Upper lobe of left lung (tissue), 6 donors: ENCODE data around the gene TBP. TPM values are rescaled to one million over a fixed set of nuclear protein-coding genes. Genes with fewer than 3 reads are reported as not detected.

Experiments used
- ATAC-seq, 2 donors: fragments of 200-7000 bp; cut with Tn5 transposase; one replicate each; pipeline ENCODE4 v1.9.1; 2022; ENCODE audit warnings: mild to moderate bottlenecking in 2 of 2, moderate library complexity in 2 of 2; ENCODE audit not compliant: low FRiP score in 2 of 2
- DNase-seq, 2 donors: peaks; one replicate each; pipeline ENCODE4 v3.0.0-alpha.2; 2019 to 2020
- H3K27ac ChIP-seq, 4 donors: fragments of 200-600 bp; sonication (generic); one replicate each; pipeline ENCODE4 v1.5.1; 2016 to 2019
- H3K27me3 ChIP-seq, 4 donors: fragments of 200-600 bp; sonication (generic); one replicate each; pipeline ENCODE4 v1.5.1; 2017 to 2019
- H3K36me3 ChIP-seq, 4 donors: fragments of 200-600 bp; sonication (generic); one replicate each; pipeline ENCODE4 v1.5.1; 2016 to 2019
- H3K4me1 ChIP-seq, 4 donors: fragments of 200-600 bp; sonication (generic); one replicate each; pipeline ENCODE4 v1.5.1; 2018 to 2019
- H3K4me3 ChIP-seq, 4 donors: fragments of 200-600 bp; sonication (generic); one replicate each; pipeline ENCODE4 v1.5.1; 2017 to 2019; ENCODE audit warnings: mild to moderate bottlenecking in 2 of 4, moderate library complexity in 1 of 4
- H3K9me3 ChIP-seq, 4 donors: fragments of 200-600 bp; sonication (generic); one replicate each; pipeline ENCODE4 v1.5.1; 2018 to 2019
- EP300 ChIP-seq, 4 donors: sonication (generic); formaldehyde crosslinking; IDR thresholded peaks; one replicate each; pipeline ENCODE4 v1.5.1; 2017; ENCODE audit warnings: antibody characterized with exemption in 4 of 4, control low read depth in 2 of 4
- POLR2A ChIP-seq, 4 donors: fragments of 450-650 bp; IDR thresholded peaks; one replicate each; pipeline ENCODE4 v1.5.1; 2016 to 2017; ENCODE audit warnings: antibody characterized with exemption in 4 of 4, mild to moderate bottlenecking in 2 of 4
- POLR2AphosphoS5 ChIP-seq, 2 donors: sonication (generic); formaldehyde crosslinking; IDR thresholded peaks; one replicate each; pipeline ENCODE4 v1.5.1; 2017; ENCODE audit warnings: antibody characterized with exemption in 2 of 2
- WGBS, 2 donors: methylation state at CpG; one replicate each; pipeline ENCODE4 v1.1.5; 2017 to 2018; 5-methylcytosine and 5-hydroxymethylcytosine counted together
- total RNA-seq, 6 donors: library from RNA; depleted of rRNA in 4 of 6; stranded (reverse); fragments of >200 nt in 4 of 6; gene quantifications; one replicate each; pipeline versions ENCODE4 v1.1.0 to v1.2.1, GENCODE V29; 2016 to 2021
- TF ChIP-seq, protein P1 (sequence below), 6 experiments: fragments of 450-650 bp in 4 of 6; fragments of 200-600 bp in 2 of 6; sonication (generic) in 2 of 6; IDR thresholded peaks; one replicate each; pipeline ENCODE4 v1.5.1; 2016 to 2019; ENCODE audit warnings: antibody characterized with exemption in 6 of 6
- donor health status: DM: no; HTN: no; CAD: no; lungs with moderate emphysema.
- donor health status: DM: no; HTN: yes; CAD: no; lungs with severe emphysema.

TBP gene
- total RNA-seq, 6 donors from 2014 or later = 13.8 to 59.7 (median 16.9) TPM

DNA sequence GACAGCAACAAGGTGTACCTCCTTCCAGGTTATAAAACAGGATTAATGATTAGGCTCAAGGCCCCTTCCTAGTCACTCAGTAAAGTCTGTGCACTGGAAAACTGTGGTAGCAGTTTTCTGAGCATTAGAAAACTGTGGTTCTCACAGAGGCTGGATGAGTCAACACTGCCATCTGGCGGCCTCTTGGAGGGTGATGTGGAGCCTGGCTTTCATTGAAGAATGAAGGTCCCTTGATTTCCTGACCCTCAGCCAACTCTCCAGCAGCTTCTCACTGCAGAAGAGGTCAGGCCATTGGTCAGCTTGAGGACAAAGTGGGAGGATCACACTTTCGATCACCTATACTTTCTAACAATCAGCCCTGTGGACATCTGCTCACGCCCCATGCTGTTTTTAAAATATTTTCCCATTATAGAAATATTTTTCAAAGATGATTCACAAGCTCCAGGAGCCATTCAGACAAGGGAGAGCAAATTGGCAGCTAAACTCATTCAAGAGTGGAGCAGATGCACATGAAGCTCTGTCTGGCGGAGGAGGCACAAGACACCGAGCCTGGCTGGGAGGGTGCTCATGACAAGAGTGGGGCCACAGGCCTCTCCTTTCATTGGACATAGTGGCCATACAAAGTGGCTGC is 24.2 kb upstream of the TBP start:
- Histone ChIP-seq H3K36me3 (peaks cover 10 to 33% (median 20%) of the 10 kb centered on the region in 4 donors), H3K27ac (no peak overlapping the region), H3K9me3 (no peaks in the 10 kb centered on the region), H3K4me1 (peaks cover 0 to 4% (median 2%) of the 10 kb centered on the region in 4 donors), H3K27me3 (no peaks in the 10 kb centered on the region), H3K4me3 (no peak overlapping the region)
- 53 to 57% methylated on average over 5 of the region's 5 CpGs for WGBS, 2 donors
- DNase-seq (peak in 1 of 2 donors; percentile 64), ATAC-seq (peak; percentile 64 to 84)
- no peak for TF ChIP-seq POLR2AphosphoS5 (IDR thresholded peaks at IDR 0.05)
- TF ChIP-seq, protein P1, sequence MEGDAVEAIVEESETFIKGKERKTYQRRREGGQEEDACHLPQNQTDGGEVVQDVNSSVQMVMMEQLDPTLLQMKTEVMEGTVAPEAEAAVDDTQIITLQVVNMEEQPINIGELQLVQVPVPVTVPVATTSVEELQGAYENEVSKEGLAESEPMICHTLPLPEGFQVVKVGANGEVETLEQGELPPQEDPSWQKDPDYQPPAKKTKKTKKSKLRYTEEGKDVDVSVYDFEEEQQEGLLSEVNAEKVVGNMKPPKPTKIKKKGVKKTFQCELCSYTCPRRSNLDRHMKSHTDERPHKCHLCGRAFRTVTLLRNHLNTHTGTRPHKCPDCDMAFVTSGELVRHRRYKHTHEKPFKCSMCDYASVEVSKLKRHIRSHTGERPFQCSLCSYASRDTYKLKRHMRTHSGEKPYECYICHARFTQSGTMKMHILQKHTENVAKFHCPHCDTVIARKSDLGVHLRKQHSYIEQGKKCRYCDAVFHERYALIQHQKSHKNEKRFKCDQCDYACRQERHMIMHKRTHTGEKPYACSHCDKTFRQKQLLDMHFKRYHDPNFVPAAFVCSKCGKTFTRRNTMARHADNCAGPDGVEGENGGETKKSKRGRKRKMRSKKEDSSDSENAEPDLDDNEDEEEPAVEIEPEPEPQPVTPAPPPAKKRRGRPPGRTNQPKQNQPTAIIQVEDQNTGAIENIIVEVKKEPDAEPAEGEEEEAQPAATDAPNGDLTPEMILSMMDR (IDR thresholded peaks at IDR 0.05) = peak; percentile 58 to 79 (median 74)

- Histone ChIP-seq H3K4me1 (no peaks in the 10 kb centered on the region), H3K27ac (no peak overlapping the region)
These were observed 21.2 kb upstream of the TBP start for GRCh38 chr6:170532867-170533488.

DNA sequence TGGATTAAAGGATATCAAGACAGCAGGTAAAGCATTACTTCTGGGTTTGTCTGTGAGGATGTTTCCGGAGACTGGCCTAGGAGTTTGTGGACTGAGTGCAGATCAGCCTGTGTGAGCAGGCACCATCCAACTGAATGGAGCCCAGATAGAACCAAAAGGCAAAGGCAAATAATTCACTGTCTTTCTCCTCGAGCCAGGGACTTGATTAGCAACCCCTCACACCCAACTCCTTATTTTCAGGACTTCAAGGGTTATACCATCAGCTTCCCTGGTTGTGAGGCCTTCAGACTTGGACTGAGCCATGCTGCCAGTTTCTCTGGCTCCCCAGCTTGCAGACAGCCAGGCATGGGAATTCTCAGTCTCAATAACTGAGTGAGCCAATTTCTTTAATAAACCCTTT is 20.4 kb upstream of the TBP start:
- 76 to 91% methylated on average over 2 of the region's 2 CpGs for WGBS, 2 donors
- Histone ChIP-seq H3K27me3 (no peaks in the 10 kb centered on the region), H3K9me3 (no peaks in the 10 kb centered on the region), H3K27ac (no peak overlapping the region), H3K4me1 (no peaks in the 10 kb centered on the region), H3K36me3 (peaks cover 34 to 71% (median 56%) of the 10 kb centered on the region in 4 donors), H3K4me3 (no peak overlapping the region)
- ATAC-seq (no peak), DNase-seq (no peak)
- TF ChIP-seq POLR2A (IDR thresholded peaks at IDR 0.05) = no peak
- TF ChIP-seq EP300 (IDR thresholded peaks at IDR 0.05) = no peak
- TF ChIP-seq, protein P1 (IDR thresholded peaks at IDR 0.05) = no peak
- no peak for TF ChIP-seq POLR2AphosphoS5 (IDR thresholded peaks at IDR 0.05)

More at GRCh38 chr6:170532867-170533488, 21.2 kb upstream of the TBP start:
- Histone ChIP-seq H3K36me3 (peaks cover 26 to 63% (median 49%) of the 10 kb centered on the region in 4 donors), H3K27me3 (no peaks in the 10 kb centered on the region), H3K9me3 (no peaks in the 10 kb centered on the region), H3K4me3 (no peak overlapping the region)
- TF ChIP-seq POLR2A (IDR thresholded peaks at IDR 0.05) = no peak
- TF ChIP-seq, protein P1 (IDR thresholded peaks at IDR 0.05) = no peak
- no peak for TF ChIP-seq EP300 (IDR thresholded peaks at IDR 0.05)
- TF ChIP-seq POLR2AphosphoS5 (IDR thresholded peaks at IDR 0.05) = no peak
- 84 to 89% methylated on average over 6 to 7 of the region's 7 CpGs for WGBS, 2 donors
- DNase-seq (no peak), ATAC-seq (no peak)

DNA sequence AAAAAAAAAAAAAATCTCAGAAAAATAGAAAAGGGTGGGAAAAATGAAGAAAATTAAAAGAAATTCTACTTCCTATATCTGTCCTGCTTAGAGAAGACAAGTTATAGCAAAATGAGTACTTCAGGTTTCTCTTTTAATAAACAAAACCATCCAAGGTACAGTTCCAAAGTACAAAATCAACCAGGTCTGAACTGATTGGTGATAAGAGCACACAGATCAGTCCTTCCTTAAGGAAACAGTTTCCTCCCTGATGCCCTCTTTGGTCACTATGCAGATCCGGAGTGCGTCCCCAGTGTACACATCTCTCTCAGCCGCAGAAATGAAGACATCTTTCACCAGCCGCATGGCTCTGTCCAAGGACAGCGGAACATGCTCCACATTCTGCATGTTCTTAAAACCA is 19.2 kb upstream of the TBP start:
- no peak overlapping the region for H3K4me3 ChIP-seq
- H3K9me3 ChIP-seq = no peaks in the 10 kb centered on the region
- H3K4me1 ChIP-seq = no peaks in the 10 kb centered on the region
- H3K27ac ChIP-seq = no peak overlapping the region
- ATAC-seq (no peak), DNase-seq (no peak)
- peaks cover 34 to 83% (median 61%) of the 10 kb centered on the region in 4 donors for H3K36me3 ChIP-seq
- TF ChIP-seq POLR2AphosphoS5 (IDR thresholded peaks at IDR 0.05) (no peak), EP300 (IDR thresholded peaks at IDR 0.05) (no peak), POLR2A (IDR thresholded peaks at IDR 0.05) (no peak)
- TF ChIP-seq, protein P1 (IDR thresholded peaks at IDR 0.05) = no peak
- H3K27me3 ChIP-seq = no peaks in the 10 kb centered on the region
- 93 to 94% methylated on average over 5 of the region's 5 CpGs for WGBS, 2 donors
